Adipocyte (in vitro differentiated cells): ENCODE measurements around the gene MROH7.

Experiments
- DNase-seq: peaks from one replicate; pipeline ENCODE4 v3.0.0-alpha.2; 2015; ENCODE audit warnings: low read depth
- H3K27me3 ChIP-seq: replicated peaks from 2 replicates; pipeline ENCODE4 v1.7.0; 2013; ENCODE audit warnings: mild to moderate bottlenecking, low read length, moderate library complexity; ENCODE audit not compliant: control insufficient read depth, insufficient read depth
- H3K36me3 ChIP-seq: 2 replicates; pipeline ENCODE4 v1.7.0; 2013; ENCODE audit warnings: low read length, mild to moderate bottlenecking, moderate library complexity; ENCODE audit not compliant: control insufficient read depth, insufficient read depth, severe bottlenecking
- H3K4me1 ChIP-seq: 2 replicates; pipeline ENCODE4 v1.7.0; 2013; ENCODE audit warnings: mild to moderate bottlenecking, low read length, moderate library complexity; ENCODE audit not compliant: control insufficient read depth, insufficient read depth
- H3K4me3 ChIP-seq: 2 replicates; pipeline ENCODE4 v1.7.0; 2013; ENCODE audit warnings: mild to moderate bottlenecking, low read length, moderate library complexity
- H3K9ac ChIP-seq: 2 replicates; pipeline ENCODE4 v1.7.0; 2013; ENCODE audit warnings: mild to moderate bottlenecking, low read length, moderate library complexity
- H3K9me3 ChIP-seq: 2 replicates; pipeline ENCODE4 v1.7.0; 2013; ENCODE audit warnings: mild to moderate bottlenecking, low read length, moderate library complexity; ENCODE audit not compliant: control insufficient read depth

The MROH7 gene

DNA sequence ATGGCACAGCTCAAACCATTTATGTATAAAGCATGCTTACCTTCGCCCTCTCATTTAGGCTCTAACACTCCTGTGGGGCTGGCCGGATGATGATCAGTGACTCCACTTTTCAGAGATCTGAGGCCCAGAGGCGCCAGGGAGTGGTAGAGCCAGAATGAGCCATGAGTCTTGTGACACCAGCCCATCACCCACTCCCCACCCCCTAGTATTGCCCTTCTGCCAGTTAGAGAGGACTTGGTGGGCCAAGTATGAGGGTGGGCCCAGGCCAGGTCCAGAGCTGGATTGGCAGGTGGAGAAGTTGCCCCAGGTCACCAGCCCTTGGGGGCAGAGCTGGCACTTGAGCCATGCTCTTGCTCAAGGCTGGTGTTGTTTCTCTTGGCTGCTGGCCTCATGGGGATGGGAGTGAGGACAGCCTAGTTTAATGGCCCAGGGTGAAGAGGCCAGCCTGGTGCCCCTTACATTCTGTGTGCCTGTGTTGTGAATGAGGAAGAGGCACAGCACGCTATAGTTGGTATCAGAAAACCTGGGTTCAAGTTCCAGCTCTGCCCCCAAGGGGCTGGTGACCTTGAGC, 43.8 kb downstream of the MROH7 start:
- no peak overlapping the region for H3K9ac ChIP-seq
- H3K36me3 ChIP-seq: no peaks in the 10 kb centered on the region
- DNase-seq: no peak
- no peaks in the 10 kb centered on the region for H3K4me1 ChIP-seq
- peaks cover 35% of the 10 kb centered on the region for H3K27me3 ChIP-seq
- H3K4me3 ChIP-seq: no peak overlapping the region
- H3K9me3 ChIP-seq: no peaks in the 10 kb centered on the region

DNA sequence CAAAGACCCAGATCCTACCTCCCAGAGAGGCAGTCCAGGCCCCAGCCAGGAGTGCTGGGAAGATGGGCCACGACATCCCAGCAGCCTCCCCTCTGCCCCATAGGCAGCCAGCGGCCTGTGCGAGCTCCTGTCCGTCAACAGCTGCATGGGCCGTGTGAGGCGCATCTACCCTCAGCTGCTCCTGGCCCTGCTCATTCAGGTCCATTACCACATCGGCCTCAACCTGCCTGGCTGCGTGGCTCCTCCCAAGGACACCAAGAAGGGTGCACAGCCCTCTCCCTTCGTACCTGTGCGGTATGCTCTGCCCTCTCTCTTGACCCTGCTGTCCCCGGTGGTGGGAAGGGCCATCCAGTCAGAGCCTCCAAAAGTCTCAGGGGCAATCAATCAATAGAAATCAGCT, 44.6 kb downstream of the MROH7 start:
- Histone ChIP-seq H3K4me1 (no peaks in the 10 kb centered on the region), H3K36me3 (no peaks in the 10 kb centered on the region), H3K27me3 (peaks cover 30% of the 10 kb centered on the region), H3K9me3 (no peaks in the 10 kb centered on the region), H3K9ac (no peak overlapping the region), H3K4me3 (no peak overlapping the region)
- DNase-seq: no peak

DNA sequence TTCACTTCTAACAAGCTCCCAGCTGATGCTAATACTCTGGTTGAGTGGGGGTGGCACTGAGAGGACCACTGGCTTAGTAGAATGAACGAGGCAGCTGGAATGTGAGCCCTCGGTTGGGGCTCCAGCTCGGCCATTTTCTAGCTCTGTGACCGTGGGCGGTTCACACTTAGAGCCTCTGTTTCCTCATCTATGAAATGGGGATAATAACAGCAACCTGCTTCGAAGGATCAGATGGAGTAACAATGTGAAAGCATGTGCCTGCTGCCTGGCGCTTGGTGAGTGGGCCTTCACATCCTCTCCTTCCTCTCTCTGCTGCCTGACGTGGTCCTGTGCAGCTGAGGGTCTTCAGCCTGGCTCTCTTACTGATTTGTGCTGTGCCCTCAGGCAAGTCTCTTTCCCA, 53.2 kb downstream of the MROH7 start:
- Histone ChIP-seq H3K27me3 (peaks cover 19% of the 10 kb centered on the region), H3K4me3 (no peak overlapping the region), H3K36me3 (no peaks in the 10 kb centered on the region), H3K9me3 (no peaks in the 10 kb centered on the region), H3K9ac (no peak overlapping the region), H3K4me1 (no peaks in the 10 kb centered on the region)
- no peak for DNase-seq

DNA sequence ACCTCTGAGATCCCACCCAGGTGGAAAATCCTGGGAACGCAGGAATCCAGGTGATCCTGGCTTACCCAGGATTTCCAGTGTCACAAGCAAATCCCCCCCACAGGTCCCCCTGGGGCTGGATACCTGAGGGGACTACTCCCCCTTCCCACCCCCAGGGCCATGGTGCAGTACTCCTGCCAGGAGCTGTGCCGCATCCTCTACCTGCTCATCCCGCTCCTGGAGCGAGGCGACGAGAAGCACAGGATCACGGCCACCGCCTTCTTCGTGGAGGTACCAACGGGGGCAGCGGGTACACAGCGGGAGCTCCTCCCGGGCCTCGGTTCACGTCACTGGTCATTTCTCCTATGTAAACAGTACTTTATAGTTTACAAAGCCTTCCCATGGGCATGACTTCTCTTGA, 53.6 kb downstream of the MROH7 start:
- no peaks in the 10 kb centered on the region for H3K9me3 ChIP-seq
- no peak overlapping the region for H3K9ac ChIP-seq
- H3K4me3 ChIP-seq: no peak overlapping the region
- peaks cover 21% of the 10 kb centered on the region for H3K27me3 ChIP-seq
- no peaks in the 10 kb centered on the region for H3K4me1 ChIP-seq
- DNase-seq: no peak
- no peaks in the 10 kb centered on the region for H3K36me3 ChIP-seq

DNA sequence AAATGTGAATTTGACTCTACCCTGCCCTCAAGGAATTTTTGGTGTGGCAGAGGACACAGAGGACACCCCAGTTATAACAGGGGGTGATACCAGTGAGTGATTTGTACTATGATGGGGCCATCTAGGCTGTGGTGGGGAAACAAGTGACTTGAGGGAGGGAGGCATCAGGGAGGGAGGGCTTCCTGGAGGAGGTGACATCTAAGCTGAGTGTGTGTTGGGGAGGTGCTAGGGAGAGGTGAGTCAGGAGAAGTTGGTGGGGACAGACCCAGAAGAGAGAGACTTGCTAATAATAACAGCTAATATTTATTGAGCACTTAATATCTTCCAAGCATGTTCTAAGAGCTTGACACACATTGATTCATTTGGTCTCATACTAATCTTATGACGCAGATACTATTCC, 54.2 kb downstream of the MROH7 start:
- Histone ChIP-seq H3K9me3 (no peaks in the 10 kb centered on the region), H3K27me3 (peaks cover 23% of the 10 kb centered on the region), H3K4me3 (no peak overlapping the region), H3K36me3 (no peaks in the 10 kb centered on the region), H3K9ac (no peak overlapping the region), H3K4me1 (no peaks in the 10 kb centered on the region)
- DNase-seq: no peak

DNA sequence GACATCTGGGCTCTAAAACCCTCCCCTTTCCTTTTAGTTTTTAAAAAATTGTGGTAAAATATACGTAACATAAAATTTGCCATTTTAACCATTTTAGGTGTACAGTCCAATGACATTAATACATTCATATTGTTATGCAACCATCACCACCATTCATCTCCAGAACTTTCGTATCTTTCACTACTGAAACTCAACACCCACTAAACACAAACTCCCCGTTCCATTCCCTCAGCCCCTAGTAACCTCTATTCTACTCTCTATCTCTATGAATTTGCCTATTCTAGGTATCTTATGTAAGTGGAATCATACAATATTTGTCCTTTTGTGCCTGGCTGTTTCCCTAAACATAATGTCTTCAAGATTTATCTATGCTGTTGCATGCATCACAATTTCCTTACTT, 54.7 kb downstream of the MROH7 start:
- DNase-seq: no peak
- no peak overlapping the region for H3K4me3 ChIP-seq
- H3K9me3 ChIP-seq: no peaks in the 10 kb centered on the region
- H3K4me1 ChIP-seq: no peaks in the 10 kb centered on the region
- H3K9ac ChIP-seq: no peak overlapping the region
- H3K36me3 ChIP-seq: no peaks in the 10 kb centered on the region
- H3K27me3 ChIP-seq: peaks cover 28% of the 10 kb centered on the region

DNA sequence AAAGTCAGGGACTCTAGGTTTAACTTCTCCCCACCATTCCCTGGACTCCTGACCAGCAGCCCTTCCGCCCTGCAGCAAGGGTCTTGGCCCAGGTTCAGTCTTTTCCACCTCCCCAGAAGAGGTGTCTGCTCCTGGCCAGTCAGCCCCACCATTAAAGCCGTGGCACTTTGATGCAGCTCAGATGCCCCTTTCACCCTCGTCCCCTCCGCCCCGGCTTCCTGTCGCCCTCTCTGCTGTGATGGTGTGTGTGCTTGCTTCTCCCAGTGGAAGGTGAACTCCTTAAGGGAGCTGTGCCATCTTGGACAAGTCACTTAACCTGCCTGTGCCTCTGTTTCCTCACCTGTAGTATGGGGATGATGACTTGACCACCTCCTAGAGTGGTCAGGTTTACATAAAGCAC, 56.3 kb downstream of the MROH7 start:
- no peaks in the 10 kb centered on the region for H3K9me3 ChIP-seq
- no peak overlapping the region for H3K4me3 ChIP-seq
- DNase-seq: no peak
- peaks cover 36% of the 10 kb centered on the region for H3K27me3 ChIP-seq
- no peaks in the 10 kb centered on the region for H3K4me1 ChIP-seq
- H3K9ac ChIP-seq: no peak overlapping the region
- H3K36me3 ChIP-seq: no peaks in the 10 kb centered on the region

DNA sequence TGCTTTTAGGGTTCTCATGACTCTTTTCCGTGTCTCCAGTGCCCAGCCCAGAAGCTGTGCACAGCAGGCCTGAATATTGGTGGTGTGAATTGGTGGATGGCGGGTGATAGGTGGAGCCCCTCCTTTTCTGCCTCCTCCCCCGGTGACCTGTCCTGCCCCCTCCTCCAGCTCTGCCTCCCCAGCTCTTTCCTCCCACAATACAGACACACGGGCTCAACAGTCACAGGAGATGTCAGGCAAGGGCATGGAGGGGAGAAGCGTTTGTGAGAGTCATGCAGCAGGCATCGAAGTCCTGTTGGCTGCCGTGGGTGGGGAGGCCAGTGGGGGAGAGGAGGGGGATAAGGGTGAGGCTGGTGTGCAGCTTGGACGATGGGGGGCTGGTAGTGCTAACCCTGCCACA, 56.8 kb downstream of the MROH7 start:
- H3K27me3 ChIP-seq: peaks cover 40% of the 10 kb centered on the region
- H3K4me1 ChIP-seq: no peaks in the 10 kb centered on the region
- no peaks in the 10 kb centered on the region for H3K9me3 ChIP-seq
- H3K4me3 ChIP-seq: no peak overlapping the region
- no peak overlapping the region for H3K9ac ChIP-seq
- no peak for DNase-seq
- no peaks in the 10 kb centered on the region for H3K36me3 ChIP-seq

DNA sequence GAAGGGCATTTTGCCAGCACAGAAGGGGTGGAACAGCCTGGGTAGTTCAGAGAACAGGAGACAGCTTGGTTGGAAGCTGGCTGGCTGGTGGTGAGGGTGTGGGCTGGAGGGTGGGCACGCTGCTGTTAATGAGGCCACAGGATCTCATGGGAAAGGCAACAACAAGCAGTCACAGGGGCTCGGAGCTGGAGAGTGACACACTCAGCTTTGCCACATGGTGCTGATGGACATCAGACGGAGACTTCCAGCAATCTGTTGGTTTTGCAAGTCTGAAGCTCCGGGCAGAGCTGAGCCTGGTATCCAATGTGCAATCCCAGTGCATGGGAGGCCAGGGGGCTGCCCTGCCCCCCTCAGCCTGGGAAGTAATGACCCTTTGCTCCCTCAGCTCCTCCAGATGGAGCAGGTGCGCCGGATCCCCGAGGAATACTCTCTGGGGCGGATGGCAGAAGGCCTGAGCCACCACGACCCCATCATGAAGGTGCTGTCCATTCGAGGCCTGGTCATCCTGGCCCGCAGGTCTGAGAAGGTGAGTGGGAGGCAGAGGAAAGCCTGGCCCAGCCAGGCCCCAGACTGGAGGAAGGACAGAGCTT, 58.4 kb downstream of the MROH7 start:
- Histone ChIP-seq H3K36me3 (no peaks in the 10 kb centered on the region), H3K4me1 (no peaks in the 10 kb centered on the region), H3K27me3 (peaks cover 35% of the 10 kb centered on the region), H3K9ac (no peak overlapping the region), H3K9me3 (no peaks in the 10 kb centered on the region), H3K4me3 (no peak overlapping the region)
- no peak for DNase-seq

DNA sequence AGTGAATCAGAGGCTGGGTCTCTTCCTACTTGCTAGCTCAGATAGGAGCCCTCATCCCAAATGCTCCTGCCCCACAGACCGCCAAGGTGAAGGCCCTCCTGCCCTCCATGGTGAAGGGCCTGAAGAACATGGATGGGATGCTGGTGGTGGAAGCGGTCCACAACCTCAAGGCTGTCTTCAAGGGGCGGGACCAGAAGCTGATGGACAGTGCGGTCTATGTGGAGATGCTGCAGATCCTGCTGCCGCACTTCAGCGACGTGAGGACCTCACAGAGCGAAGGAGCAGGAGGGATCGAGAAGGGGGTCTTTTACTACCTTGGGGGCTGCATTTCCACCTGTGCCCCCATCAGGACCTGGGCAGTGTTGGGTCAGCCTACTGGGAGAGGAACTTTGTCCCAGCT, 59.5 kb downstream of the MROH7 start:
- Histone ChIP-seq H3K9ac (no peak overlapping the region), H3K9me3 (no peaks in the 10 kb centered on the region), H3K4me3 (no peak overlapping the region), H3K36me3 (no peaks in the 10 kb centered on the region), H3K27me3 (peaks cover 35% of the 10 kb centered on the region), H3K4me1 (no peaks in the 10 kb centered on the region)
- DNase-seq: no peak

DNA sequence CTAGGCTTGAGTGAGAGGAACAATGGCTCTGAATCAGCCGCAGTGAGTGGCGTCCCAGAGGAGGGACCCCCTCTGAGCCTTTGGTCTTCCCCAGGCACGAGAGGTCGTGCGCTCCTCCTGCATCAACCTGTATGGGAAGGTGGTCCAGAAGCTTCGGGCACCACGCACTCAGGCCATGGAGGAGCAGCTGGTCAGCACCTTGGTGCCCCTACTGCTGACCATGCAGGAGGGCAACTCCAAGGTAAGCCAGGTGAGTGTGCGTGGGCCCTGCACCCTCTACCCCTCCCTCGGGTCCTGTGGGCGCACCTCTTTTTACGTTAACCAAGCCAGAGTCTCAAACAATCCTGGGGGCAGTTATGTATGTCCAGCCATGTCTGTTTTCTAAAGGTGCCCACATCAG, 60.4 kb downstream of the MROH7 start:
- no peaks in the 10 kb centered on the region for H3K9me3 ChIP-seq
- H3K36me3 ChIP-seq: no peaks in the 10 kb centered on the region
- DNase-seq: no peak
- no peaks in the 10 kb centered on the region for H3K4me1 ChIP-seq
- peaks cover 40% of the 10 kb centered on the region for H3K27me3 ChIP-seq
- no peak overlapping the region for H3K9ac ChIP-seq
- no peak overlapping the region for H3K4me3 ChIP-seq

DNA sequence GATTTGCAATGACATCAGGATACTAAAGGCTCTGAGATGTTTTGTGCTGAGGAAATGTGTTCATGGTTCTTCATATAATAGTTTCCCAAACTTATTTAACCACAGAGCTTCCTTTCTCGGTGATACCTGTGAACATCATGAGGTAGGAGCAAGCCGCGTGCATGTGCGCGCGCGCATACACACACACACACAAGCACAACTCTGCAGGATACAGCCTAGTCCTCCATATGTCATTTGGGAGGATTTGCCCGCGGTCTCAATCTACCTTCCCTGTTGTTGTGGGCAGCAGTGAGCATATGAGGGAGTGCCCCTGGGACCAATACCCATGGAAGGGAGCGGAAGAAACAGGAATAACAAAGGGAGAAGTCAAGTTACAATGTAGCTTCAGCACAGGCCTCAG, 61.9 kb downstream of the MROH7 start:
- DNase-seq: no peak
- Histone ChIP-seq H3K4me1 (no peaks in the 10 kb centered on the region), H3K4me3 (no peak overlapping the region), H3K27me3 (peaks cover 51% of the 10 kb centered on the region), H3K9ac (no peak overlapping the region), H3K36me3 (no peaks in the 10 kb centered on the region), H3K9me3 (no peaks in the 10 kb centered on the region)
